Measurements from ENCODE around the gene MPG.

- TF ChIP-seq, protein P1, sequence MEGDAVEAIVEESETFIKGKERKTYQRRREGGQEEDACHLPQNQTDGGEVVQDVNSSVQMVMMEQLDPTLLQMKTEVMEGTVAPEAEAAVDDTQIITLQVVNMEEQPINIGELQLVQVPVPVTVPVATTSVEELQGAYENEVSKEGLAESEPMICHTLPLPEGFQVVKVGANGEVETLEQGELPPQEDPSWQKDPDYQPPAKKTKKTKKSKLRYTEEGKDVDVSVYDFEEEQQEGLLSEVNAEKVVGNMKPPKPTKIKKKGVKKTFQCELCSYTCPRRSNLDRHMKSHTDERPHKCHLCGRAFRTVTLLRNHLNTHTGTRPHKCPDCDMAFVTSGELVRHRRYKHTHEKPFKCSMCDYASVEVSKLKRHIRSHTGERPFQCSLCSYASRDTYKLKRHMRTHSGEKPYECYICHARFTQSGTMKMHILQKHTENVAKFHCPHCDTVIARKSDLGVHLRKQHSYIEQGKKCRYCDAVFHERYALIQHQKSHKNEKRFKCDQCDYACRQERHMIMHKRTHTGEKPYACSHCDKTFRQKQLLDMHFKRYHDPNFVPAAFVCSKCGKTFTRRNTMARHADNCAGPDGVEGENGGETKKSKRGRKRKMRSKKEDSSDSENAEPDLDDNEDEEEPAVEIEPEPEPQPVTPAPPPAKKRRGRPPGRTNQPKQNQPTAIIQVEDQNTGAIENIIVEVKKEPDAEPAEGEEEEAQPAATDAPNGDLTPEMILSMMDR (optimal IDR thresholded peaks at IDR 0.05 in 1 of 3, IDR thresholded peaks at IDR 0.05 in 1 of 3, conservative IDR thresholded peaks at IDR 0.05 in 1 of 3; ENCODE audit: extremely low read depth in 1 of 3, insufficient read depth in 2 of 3, low read length in 3 of 3): no peak
- no peak for TF ChIP-seq EZH2 (IDR thresholded peaks at IDR 0.05; ENCODE audit: low read length)
Measured at GRCh38 chr16:72561-73548, 5.2 kb upstream of the MPG start, which contains the start of gene RHBDF1.

Data from keratinocyte (primary cell).